ENCODE data around the gene RAB15. TPM values are rescaled to one million over a fixed set of nuclear protein-coding genes. Genes with fewer than 3 reads are reported as not detected.

RAB15 gene
- total and polyA plus RNA-seq, 9 of the 15 experiments (the other 6 are each of a cell fraction or from before 2014, with no cell fraction given), result 0.09 to 0.30 (median 0.16) TPM; not detected in 2

- TF ChIP-seq REST (IDR thresholded peaks at IDR 0.05; ENCODE audit: borderline replicate concordance) (no peak), REST (CRISPR knock-in tag; IDR thresholded peaks at IDR 0.05; ENCODE audit: low read depth) (0 out of 2 replicates have a peak, but pooled peaks have one; percentile 64), DMBX1 (CRISPR knock-in tag; IDR thresholded peaks at IDR 0.05; ENCODE audit: borderline replicate concordance) (peak; percentile 51; the same call in 1 of the 2 replicates), ARHGAP35 (IDR thresholded peaks at IDR 0.05; ENCODE audit: partially characterized antibody) (peak; percentile 80), HNRNPUL1 (IDR thresholded peaks at IDR 0.05; ENCODE audit: low read length) (no peak), RFX1 (IDR thresholded peaks at IDR 0.05) (peak; percentile 99), ELF1 (tag; IDR thresholded peaks at IDR 0.05) (peak; percentile 91), RREB1 (CRISPR knock-in tag; IDR thresholded peaks at IDR 0.05) (peak; percentile 63; the same call in 1 of the 2 replicates), HDAC1 (IDR thresholded peaks at IDR 0.05) (0 out of 4 replicates have a peak, but pooled peaks of 1 of the 2 experiments have one; percentile 45), ZBED1 (IDR thresholded peaks at IDR 0.05) (peak; percentile 52; the same call in 1 of the 2 replicates), ZHX1 (conservative IDR thresholded peaks at IDR 0.05; ENCODE audit: low read length) (no peak)
Measured at GRCh38 chr14:64914237-64915028, 57.7 kb downstream of the RAB15 start, which contains the start of gene CHURC1 (continued).
